ENCODE results near the gene TMEM184A. TPM values are rescaled to one million over a fixed set of nuclear protein-coding genes. Genes with fewer than 3 reads are reported as not detected.

Gene TMEM184A
- total RNA-seq, 2 donors from 2014 or later, result 35.8 to 54.3 TPM

DNA sequence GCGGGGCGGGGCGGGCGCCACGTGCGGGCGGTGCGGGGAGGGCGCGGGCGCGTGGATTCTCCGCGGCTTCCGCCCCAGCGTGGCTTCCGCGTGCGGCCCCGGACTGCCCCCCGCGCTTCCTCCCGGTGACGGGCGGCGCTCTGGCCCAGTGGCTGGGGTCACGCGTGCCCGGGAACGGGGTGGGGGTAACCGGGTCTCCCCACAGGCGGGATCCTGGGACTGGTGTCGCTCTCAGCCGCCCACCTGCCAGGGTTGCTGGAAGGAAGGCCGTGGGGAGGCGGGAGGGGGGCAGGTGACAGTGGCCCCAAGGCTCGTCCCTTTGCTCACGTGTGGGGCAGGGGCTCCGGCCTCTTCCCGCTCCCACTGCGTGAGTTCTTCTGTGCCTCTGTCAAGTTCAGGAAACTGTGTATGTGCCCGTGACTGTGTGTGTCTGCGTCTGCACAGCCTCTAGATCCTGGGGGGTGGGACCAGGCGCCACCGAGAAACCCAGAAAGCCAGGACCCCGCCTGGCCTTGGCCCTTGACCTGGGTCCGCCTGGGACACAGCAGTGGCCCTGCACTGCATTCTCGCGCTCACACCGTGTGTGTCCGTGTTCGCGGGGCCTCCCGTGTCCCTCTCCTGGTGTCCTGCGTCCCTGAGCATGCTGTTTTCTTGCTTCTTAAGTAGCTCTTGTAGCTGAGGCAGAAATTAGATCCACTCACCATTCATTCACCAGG is 24.6 kb downstream of the TMEM184A start:
- TF ChIP-seq, protein P1, sequence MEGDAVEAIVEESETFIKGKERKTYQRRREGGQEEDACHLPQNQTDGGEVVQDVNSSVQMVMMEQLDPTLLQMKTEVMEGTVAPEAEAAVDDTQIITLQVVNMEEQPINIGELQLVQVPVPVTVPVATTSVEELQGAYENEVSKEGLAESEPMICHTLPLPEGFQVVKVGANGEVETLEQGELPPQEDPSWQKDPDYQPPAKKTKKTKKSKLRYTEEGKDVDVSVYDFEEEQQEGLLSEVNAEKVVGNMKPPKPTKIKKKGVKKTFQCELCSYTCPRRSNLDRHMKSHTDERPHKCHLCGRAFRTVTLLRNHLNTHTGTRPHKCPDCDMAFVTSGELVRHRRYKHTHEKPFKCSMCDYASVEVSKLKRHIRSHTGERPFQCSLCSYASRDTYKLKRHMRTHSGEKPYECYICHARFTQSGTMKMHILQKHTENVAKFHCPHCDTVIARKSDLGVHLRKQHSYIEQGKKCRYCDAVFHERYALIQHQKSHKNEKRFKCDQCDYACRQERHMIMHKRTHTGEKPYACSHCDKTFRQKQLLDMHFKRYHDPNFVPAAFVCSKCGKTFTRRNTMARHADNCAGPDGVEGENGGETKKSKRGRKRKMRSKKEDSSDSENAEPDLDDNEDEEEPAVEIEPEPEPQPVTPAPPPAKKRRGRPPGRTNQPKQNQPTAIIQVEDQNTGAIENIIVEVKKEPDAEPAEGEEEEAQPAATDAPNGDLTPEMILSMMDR (IDR thresholded peaks at IDR 0.05), result no peak
- Histone ChIP-seq H3K4me3 (peak overlapping the region; percentile 52), H3K4me1 (peaks cover 15% of the 10 kb centered on the region), H3K9me3 (no peaks in the 10 kb centered on the region), H3K27me3 (no peaks in the 10 kb centered on the region), H3K9ac (ENCODE audit: low read depth in 2 of 2, low read length in 2 of 2) (peak overlapping the region; percentile 77 to 91), H3K27ac (peak overlapping the region; percentile 100), H3K36me3 (no peaks in the 10 kb centered on the region)
- DNase-seq, result peak; percentile 58
- intact Hi-C loops (cut with DNase I), result no loop called here

DNA sequence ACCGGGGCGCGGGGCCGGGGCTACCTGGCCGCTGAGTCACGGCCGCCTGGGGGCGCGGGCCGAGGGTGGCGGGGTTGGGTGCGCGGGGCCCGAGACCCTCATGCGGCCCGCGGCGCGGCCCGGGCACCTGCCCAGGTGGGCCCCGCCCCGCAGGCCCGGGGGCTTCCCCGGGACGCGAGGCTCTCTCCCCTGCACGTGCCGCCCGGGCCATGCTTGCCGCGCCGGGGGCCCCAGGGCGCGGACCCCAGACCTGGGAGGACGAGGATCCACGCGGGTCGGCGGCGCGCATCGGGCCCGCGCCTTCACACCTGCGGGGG is 25.1 kb downstream of the TMEM184A start:
- peaks cover 12% of the 10 kb centered on the region for H3K4me1 ChIP-seq

DNA sequence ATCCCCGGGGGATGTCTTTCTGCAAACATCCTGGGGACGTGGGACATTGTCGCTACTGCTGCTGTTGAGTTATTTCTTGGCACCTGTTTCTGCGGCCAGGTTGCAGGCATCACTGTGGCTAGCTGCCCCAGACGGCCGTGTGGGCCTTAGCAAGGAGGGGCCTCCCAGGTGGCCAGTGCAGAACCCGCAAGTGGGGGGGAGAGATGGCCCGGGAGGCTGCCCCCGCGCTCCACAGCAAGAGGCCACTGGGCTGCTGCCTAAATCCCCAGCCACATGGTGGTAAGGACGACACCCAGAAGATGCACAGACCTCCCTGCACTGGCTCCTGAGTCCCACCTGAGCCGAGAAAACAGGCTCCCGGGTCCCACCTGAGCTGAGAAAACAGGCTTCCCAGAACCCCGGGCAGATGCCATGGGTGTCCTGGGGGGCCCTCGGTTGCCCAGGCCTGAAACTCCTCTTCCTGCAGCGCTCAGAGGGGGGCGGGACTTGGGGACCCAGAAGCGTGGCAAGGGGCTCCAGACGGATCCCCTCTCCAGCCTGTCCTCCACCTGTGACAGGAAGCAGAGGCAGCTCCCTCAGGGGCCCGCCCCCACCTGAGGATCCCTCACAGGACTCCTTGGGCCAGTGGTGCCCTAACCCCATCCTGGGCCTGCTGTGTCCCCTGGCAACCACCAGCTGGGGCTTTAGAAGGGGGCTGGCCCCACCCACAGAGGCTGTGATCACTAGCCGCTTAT is 26.5 kb downstream of the TMEM184A start:
- Histone ChIP-seq H3K9ac (ENCODE audit: low read depth in 2 of 2, low read length in 2 of 2) (no peak overlapping the region), H3K9me3 (no peaks in the 10 kb centered on the region), H3K4me3 (no peak overlapping the region), H3K27me3 (no peaks in the 10 kb centered on the region), H3K36me3 (no peaks in the 10 kb centered on the region), H3K27ac (no peak overlapping the region), H3K4me1 (peaks cover 12% of the 10 kb centered on the region)
- intact Hi-C loops (cut with DNase I), result no loop called here
- DNase-seq, result no peak
- TF ChIP-seq, protein P1 (IDR thresholded peaks at IDR 0.05), result no peak

More for the DNA sequence above, 25.1 kb downstream of the TMEM184A start:
- Histone ChIP-seq H3K9ac (ENCODE audit: low read depth in 2 of 2, low read length in 2 of 2) (peak overlapping the region in 1 of 2 donors; percentile 77), H3K27ac (peak overlapping the region; percentile 100), H3K36me3 (no peaks in the 10 kb centered on the region), H3K9me3 (no peaks in the 10 kb centered on the region), H3K27me3 (no peaks in the 10 kb centered on the region), H3K4me3 (peak overlapping the region; percentile 52)
- DNase-seq, result no peak
- TF ChIP-seq, protein P1 (IDR thresholded peaks at IDR 0.05), result no peak
- intact Hi-C loops (cut with DNase I), result no loop called here

DNA sequence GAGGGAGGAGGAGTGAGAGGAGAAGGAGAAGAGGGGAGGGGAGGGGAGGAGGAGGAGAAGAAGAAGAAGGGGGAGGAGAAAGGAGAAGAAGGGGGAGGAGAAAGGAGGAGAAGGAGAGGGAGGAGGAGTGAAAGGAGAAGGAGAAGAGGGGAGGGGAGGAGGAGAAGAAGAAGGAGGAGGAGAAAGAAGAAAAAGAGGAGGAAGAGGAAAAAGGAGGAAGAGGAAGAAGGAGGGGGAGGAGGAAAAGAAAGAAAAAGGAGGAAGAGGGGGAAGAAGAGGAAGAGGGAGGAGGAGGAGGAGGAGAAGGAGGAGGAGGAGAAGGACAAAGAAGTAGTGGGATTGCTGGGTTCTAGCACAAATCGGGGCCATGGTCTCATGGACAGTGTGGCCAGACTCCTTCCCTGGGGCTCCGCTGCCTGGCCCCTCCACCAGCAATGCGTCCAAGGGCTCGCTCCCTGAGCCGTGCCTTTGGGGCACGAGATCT is 29.7 kb downstream of the TMEM184A start:
- intact Hi-C loops (cut with DNase I), result no loop called here
- Histone ChIP-seq H3K4me3 (no peak overlapping the region), H3K36me3 (no peaks in the 10 kb centered on the region), H3K9ac (ENCODE audit: low read depth in 2 of 2, low read length in 2 of 2) (no peak overlapping the region), H3K9me3 (no peaks in the 10 kb centered on the region), H3K27ac (no peak overlapping the region), H3K4me1 (no peaks in the 10 kb centered on the region), H3K27me3 (no peaks in the 10 kb centered on the region)
- no peak for DNase-seq
- TF ChIP-seq, protein P1 (IDR thresholded peaks at IDR 0.05), result no peak

DNA sequence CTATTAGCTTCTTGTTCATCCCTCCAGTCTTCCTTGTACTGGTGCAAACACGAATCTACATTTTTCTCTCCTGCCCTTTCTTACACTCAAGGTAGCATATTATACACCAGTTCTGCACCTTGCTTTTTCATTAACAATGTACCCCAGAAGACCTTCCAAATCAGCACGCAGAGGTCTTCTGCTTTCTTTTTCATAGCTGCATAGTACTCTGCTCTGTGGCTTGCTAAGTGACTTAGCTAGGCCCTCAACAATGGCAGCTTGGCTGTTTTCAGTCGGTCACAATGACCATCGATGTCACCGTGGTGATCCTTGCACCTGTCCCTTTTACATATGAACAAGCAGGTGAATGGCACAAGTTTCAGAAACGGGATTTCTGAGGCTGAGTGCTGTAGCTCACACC is 30.6 kb downstream of the TMEM184A start:
- intact Hi-C loops (cut with DNase I), result no loop called here
- TF ChIP-seq, protein P1 (IDR thresholded peaks at IDR 0.05), result no peak
- Histone ChIP-seq H3K9ac (ENCODE audit: low read depth in 2 of 2, low read length in 2 of 2) (no peak overlapping the region), H3K4me3 (no peak overlapping the region), H3K9me3 (no peaks in the 10 kb centered on the region), H3K4me1 (no peaks in the 10 kb centered on the region), H3K27me3 (no peaks in the 10 kb centered on the region), H3K36me3 (no peaks in the 10 kb centered on the region), H3K27ac (no peak overlapping the region)
- no peak for DNase-seq

Measured in colonic mucosa (tissue), 4 donors.